DOHH2 (cell line): ENCODE results near the gene NCKAP5.

Experiments used
- EZH2phosphoT487 ChIP-seq: fragments of 200-600 bp; sonication (generic); IDR thresholded peaks from 2 replicates; pipeline ENCODE4 v1.6.1; 2017; ENCODE audit warnings: borderline replicate concordance, mild to moderate bottlenecking, antibody characterized with exemption, low read length, moderate library complexity, mixed read lengths
- TF ChIP-seq, protein P1 (sequence below): fragments of 200-600 bp; sonication (generic); IDR thresholded peaks from one replicate; pipeline ENCODE4 v1.5.1; 2014; ENCODE audit warnings: antibody characterized with exemption, mild to moderate bottlenecking, low read depth, low read length; ENCODE audit not compliant: poor library complexity, severe bottlenecking

DNA sequence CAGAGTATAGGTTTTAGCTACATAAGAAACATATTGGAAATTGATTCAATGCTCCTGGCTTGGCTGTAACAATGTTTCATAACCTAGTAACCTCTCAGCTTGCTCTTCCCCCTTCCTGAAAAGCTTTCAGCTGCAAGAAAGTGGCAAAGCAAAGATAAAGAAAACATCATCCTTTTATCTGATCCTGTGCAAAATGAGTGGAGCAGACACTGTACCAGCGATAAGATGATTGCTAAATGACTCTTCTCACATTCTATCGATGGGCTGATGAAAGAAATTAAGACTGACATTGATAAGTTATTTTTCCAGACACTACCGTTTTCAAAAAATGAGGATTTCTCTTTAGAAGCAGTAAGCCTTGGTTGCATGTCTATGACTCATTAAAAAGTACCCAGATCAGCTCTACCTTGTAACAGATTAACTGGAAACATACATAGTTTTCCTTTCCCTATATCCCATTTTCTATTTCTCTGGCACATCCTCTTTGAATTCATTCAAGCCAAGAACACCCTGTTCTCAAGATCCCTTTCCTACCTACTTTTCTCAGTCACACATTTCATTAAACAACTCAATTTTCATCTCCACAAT, 811.2 kb downstream of the NCKAP5 start:
- TF ChIP-seq, protein P1, sequence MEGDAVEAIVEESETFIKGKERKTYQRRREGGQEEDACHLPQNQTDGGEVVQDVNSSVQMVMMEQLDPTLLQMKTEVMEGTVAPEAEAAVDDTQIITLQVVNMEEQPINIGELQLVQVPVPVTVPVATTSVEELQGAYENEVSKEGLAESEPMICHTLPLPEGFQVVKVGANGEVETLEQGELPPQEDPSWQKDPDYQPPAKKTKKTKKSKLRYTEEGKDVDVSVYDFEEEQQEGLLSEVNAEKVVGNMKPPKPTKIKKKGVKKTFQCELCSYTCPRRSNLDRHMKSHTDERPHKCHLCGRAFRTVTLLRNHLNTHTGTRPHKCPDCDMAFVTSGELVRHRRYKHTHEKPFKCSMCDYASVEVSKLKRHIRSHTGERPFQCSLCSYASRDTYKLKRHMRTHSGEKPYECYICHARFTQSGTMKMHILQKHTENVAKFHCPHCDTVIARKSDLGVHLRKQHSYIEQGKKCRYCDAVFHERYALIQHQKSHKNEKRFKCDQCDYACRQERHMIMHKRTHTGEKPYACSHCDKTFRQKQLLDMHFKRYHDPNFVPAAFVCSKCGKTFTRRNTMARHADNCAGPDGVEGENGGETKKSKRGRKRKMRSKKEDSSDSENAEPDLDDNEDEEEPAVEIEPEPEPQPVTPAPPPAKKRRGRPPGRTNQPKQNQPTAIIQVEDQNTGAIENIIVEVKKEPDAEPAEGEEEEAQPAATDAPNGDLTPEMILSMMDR: no peak
- no peak for TF ChIP-seq EZH2phosphoT487
